ENCODE measurements around the gene KRTAP10-10. TPM values are rescaled to one million over a fixed set of nuclear protein-coding genes. Genes with fewer than 3 reads are reported as not detected.
"Not testable (repeated sequence)": the region's sequence is repeated elsewhere in the genome, so short reads cannot be mapped to it uniquely, and the experiment has no call there.

KRTAP10-10 gene
- total RNA-seq, 4 donors from 2014 or later = not detected

DNA sequence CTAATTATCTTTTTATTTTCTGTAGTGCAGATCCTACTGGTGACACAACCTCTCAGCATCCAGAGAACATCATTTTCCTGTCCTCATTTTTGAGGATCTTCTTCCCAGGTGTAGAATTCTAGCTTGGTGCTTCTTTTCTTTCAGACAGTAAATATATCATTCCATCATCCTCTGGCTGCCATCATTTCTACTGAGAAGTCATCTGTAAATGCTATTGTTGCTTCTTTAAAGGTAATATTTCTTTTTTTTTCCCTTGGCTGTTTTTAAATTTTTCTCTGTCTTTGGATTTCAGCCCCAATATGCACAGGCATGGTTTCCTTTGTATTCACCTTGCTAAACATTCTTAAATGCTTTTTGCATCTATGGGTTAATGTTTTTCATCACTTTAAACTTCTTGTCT is 13.6 kb upstream of the KRTAP10-10 start:
- Histone ChIP-seq H3K27me3 (peaks cover 27% of the 10 kb centered on the region), H3K9me3 (peaks cover 0 to 46% (median 0%) of the 10 kb centered on the region in 3 donors), H3K27ac (no peak overlapping the region), H3K4me3 (no peak overlapping the region), H3K36me3 (no peaks in the 10 kb centered on the region), H3K4me1 (no peaks in the 10 kb centered on the region)
- ATAC-seq = no peak
- no peak for TF ChIP-seq POLR2AphosphoS5 (IDR thresholded peaks at IDR 0.05)

DNA sequence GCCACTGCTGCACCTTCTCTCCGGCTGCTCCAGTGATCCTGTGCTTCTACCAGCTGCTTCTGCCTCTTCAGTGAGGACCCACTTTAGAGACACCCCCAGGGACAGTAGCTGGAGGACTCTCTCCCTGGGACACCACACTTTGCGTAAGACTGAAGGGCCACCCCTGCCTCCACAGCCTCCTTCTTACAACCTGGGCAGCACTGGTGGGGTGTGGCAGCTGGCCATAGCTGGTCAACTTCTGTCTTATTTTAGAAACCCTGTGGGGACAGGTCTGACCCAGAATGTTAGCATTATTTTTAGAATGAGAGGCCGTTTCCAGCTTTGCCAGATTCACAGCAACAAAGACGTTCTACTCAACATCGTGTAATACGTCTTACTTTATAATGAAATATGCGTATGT is 11.4 kb upstream of the KRTAP10-10 start:
- H3K4me1 ChIP-seq = no peaks in the 10 kb centered on the region
- no peak for ATAC-seq
- WGBS, 2 donors (ENCODE audit: low coverage in 1 of 2) = 70 to 79% methylated on average over 5 to 6 of the region's 7 CpGs
- no peaks in the 10 kb centered on the region for H3K36me3 ChIP-seq
- H3K27me3 ChIP-seq = peaks cover 39% of the 10 kb centered on the region
- TF ChIP-seq EP300 (IDR thresholded peaks at IDR 0.05) (no peak), POLR2A (IDR thresholded peaks at IDR 0.05) (no peak), POLR2AphosphoS5 (IDR thresholded peaks at IDR 0.05) (no peak)
- TF ChIP-seq, protein P1, sequence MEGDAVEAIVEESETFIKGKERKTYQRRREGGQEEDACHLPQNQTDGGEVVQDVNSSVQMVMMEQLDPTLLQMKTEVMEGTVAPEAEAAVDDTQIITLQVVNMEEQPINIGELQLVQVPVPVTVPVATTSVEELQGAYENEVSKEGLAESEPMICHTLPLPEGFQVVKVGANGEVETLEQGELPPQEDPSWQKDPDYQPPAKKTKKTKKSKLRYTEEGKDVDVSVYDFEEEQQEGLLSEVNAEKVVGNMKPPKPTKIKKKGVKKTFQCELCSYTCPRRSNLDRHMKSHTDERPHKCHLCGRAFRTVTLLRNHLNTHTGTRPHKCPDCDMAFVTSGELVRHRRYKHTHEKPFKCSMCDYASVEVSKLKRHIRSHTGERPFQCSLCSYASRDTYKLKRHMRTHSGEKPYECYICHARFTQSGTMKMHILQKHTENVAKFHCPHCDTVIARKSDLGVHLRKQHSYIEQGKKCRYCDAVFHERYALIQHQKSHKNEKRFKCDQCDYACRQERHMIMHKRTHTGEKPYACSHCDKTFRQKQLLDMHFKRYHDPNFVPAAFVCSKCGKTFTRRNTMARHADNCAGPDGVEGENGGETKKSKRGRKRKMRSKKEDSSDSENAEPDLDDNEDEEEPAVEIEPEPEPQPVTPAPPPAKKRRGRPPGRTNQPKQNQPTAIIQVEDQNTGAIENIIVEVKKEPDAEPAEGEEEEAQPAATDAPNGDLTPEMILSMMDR (IDR thresholded peaks at IDR 0.05) = no peak
- no peak overlapping the region for H3K4me3 ChIP-seq
- H3K27ac ChIP-seq = no peak overlapping the region
- H3K9me3 ChIP-seq = peaks cover 0 to 48% (median 0%) of the 10 kb centered on the region in 3 donors

DNA sequence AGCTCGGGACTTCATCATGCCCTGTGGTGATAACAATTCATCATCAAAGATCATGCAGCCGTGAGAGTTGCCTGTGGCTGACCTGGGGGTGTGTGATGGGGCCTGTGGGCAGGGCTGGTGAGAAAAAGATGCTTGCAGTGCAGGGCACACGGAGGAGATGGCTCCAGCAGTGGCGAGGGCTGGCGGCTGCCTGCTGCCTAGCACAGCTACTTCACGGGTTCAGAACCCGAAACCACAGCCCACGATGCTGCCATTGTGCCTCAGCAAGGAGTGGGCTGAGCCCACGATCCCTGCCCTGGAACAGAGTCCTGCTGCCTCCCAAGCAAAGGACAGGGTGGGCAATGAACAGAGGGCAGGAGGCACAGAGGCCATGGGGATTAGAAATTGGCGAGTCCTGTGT is 10.9 kb upstream of the KRTAP10-10 start:
- 70 to 80% methylated on average over 1 to 7 of the region's 10 CpGs for WGBS, 2 donors (ENCODE audit: low coverage in 1 of 2)
- TF ChIP-seq EP300 (IDR thresholded peaks at IDR 0.05) = no peak
- no peak for TF ChIP-seq POLR2A (IDR thresholded peaks at IDR 0.05)
- peaks cover 39% of the 10 kb centered on the region for H3K27me3 ChIP-seq
- ATAC-seq = no peak
- no peak overlapping the region for H3K4me3 ChIP-seq
- H3K4me1 ChIP-seq = no peaks in the 10 kb centered on the region
- no peaks in the 10 kb centered on the region for H3K36me3 ChIP-seq
- H3K9me3 ChIP-seq = peaks cover 0 to 54% (median 0%) of the 10 kb centered on the region in 3 donors
- H3K27ac ChIP-seq = no peak overlapping the region

DNA sequence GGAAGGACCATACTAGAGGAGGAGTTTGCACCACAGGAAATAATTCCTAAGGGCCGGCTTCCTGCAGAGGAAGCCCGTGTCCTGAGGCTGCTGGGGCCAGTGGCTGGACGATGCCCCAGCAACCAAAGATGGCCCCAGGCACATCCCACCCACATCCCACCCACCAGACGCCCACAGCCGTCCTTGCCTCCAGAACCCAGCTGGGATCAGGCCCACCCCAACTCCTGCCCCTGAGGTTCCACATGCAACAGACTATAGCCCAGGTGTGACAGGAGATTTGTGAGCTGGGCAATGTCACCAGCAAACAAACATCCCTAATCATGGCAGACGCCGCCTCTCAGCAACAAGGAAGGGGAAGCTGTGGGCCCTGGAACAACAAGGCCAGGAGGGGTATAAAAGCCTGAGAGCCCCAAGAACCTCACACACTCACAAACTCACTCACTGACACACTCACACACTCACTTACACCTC is 10.4 kb upstream of the KRTAP10-10 start, which contains the start of gene KRTAP10-9:
Gene KRTAP10-9, plus strand, starts transcription at position 421 of the 471 bp plus-strand sequence. CDS start 79 bp downstream, outside the sequence.
- peaks cover 0 to 58% (median 0%) of the 10 kb centered on the region in 3 donors for H3K9me3 ChIP-seq
- no peak within 1 kb of the TSS for H3K4me3 ChIP-seq
- H3K4me1 ChIP-seq = no peaks in the 10 kb centered on the region
- ATAC-seq = no peak
- TF ChIP-seq POLR2AphosphoS5 (IDR thresholded peaks at IDR 0.05) (no peak), POLR2A (IDR thresholded peaks at IDR 0.05) (no peak), EP300 (IDR thresholded peaks at IDR 0.05) (no peak)
- TF ChIP-seq, protein P1 (IDR thresholded peaks at IDR 0.05) = no peak
- no peak within 1 kb of the TSS for H3K27ac ChIP-seq
- peaks cover 39% of the 10 kb centered on the region for H3K27me3 ChIP-seq
- 40 to 55% methylated on average over 1 to 4 of the region's 7 CpGs for WGBS, 2 donors (ENCODE audit: low coverage in 1 of 2)
- no peaks in the 10 kb centered on the region for H3K36me3 ChIP-seq

DNA sequence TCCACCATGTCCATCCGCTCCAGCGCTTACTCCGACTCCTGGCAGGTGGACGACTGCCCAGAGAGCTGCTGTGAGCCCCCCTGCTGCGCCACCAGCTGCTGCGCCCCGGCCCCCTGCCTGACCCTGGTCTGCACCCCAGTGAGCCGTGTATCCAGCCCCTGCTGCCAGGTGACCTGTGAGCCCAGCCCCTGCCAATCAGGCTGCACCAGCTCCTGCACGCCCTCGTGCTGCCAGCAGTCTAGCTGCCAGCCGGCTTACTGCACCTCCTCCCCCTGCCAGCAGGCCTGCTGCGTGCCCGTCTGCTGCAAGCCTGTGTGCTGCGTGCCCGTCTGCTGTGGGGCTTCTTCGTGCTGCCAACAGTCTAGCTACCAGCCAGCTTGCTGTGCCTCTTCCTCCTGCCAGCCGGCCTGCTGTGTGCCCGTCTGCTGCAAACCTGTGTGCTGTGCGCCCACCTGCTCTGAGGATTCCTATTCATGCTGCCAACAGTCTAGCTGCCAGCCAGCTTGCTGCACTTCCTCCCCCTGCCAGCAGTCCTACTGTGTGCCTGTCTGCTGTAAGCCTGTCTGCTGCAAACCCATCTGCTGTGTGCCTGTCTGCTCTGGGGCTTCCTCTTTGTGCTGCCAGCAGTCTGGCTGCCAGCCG is 9.9 kb upstream of the KRTAP10-10 start:
- not testable (repeated sequence) for ATAC-seq, H3K36me3 ChIP-seq, H3K27ac ChIP-seq, H3K4me3 ChIP-seq, H3K4me1 ChIP-seq
- Histone ChIP-seq H3K27me3 (peaks cover 39% of the 10 kb centered on the region), H3K9me3 (peaks cover 0 to 63% (median 0%) of the 10 kb centered on the region in 3 donors)
- WGBS, 2 donors (ENCODE audit: low coverage in 1 of 2) = 69 to 80% methylated on average over 3 to 5 of the region's 20 CpGs

DNA sequence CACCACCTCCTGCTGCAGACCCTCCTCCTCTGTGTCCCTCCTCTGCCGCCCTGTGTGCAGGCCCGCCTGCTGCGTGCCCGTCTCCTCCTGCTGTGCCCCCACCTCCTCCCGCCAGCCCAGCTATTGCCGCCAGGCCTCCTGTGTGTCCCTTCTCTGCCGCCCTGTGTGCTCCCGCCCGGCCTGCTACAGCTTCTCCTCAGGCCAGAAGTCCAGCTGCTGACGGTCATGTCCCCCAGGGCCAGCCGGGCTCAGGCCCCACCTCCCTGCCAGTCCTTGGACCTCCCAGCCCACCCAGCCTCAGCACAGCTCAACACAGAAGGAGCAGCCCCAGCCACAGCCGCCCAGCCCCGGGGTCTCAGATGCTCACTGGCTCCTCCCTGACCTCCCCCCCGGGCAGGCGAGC is 9.3 kb upstream of the KRTAP10-10 start:
- not testable (repeated sequence) for H3K36me3 ChIP-seq, H3K4me3 ChIP-seq, H3K27ac ChIP-seq, H3K4me1 ChIP-seq, ATAC-seq
- H3K27me3 ChIP-seq = peaks cover 39% of the 10 kb centered on the region
- H3K9me3 ChIP-seq = peaks cover 0 to 63% (median 0%) of the 10 kb centered on the region in 3 donors
- 13% methylated on average over 7 of the region's 15 CpGs; no CpG with 5 or more reads in 1 of the 2 donors for WGBS, 2 donors (ENCODE audit: low coverage in 1 of 2)

DNA sequence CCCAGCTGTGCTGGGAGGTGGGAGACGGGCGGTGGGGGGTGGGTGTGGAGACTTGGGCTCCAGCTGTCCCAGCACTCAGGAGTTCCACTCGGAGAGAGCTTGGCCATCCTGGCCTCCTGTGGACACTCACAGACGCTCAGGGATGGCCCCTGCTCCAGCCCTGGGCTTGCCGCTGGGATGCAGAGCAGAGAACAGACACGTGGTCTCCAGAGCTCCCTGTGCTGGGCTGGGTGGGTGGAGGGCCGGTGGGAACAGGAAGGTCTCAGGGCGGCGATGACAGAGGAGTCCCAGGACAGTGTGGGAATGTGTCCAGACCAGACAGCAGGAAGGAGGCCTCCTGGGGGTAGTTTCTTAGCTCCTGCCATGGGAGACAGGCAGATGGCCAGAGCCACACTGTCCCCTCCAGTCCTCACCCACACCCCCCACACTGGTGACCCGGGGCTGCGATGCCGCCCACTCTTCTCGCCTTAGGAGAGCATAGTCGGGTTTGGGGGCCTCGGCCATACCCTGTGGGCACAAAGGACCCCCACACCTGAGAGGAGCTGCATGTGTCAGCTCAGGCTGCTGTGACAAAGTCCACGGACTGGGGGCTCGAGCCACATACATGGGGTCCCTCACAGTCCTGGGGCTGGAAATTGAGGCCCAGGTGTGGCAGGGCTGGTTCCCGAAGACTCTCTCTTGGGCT is 8.3 kb upstream of the KRTAP10-10 start:
- Histone ChIP-seq H3K4me1 (no peaks in the 10 kb centered on the region), H3K36me3 (no peaks in the 10 kb centered on the region), H3K4me3 (no peak overlapping the region), H3K9me3 (peaks cover 0 to 57% (median 0%) of the 10 kb centered on the region in 3 donors), H3K27me3 (peaks cover 39% of the 10 kb centered on the region), H3K27ac (no peak overlapping the region)
- WGBS, 2 donors (ENCODE audit: low coverage in 1 of 2) = no CpG with 5 or more reads among the region's 18 CpGs
- no peak for TF ChIP-seq POLR2A (IDR thresholded peaks at IDR 0.05)
- no peak for TF ChIP-seq EP300 (IDR thresholded peaks at IDR 0.05)
- TF ChIP-seq, protein P1 (IDR thresholded peaks at IDR 0.05) = no peak
- TF ChIP-seq POLR2AphosphoS5 (IDR thresholded peaks at IDR 0.05) = no peak
- ATAC-seq = no peak

Data from gastroesophageal sphincter (tissue), 4 donors.